ENCODE results near the gene AKAP4. TPM values are rescaled to one million over a fixed set of nuclear protein-coding genes. Genes with fewer than 3 reads are reported as not detected.

AKAP4 gene
- total and polyA plus RNA-seq, 10 of the 15 experiments (the other 5 are each of a cell fraction or from before 2014, with no cell fraction given) = not detected

DNA sequence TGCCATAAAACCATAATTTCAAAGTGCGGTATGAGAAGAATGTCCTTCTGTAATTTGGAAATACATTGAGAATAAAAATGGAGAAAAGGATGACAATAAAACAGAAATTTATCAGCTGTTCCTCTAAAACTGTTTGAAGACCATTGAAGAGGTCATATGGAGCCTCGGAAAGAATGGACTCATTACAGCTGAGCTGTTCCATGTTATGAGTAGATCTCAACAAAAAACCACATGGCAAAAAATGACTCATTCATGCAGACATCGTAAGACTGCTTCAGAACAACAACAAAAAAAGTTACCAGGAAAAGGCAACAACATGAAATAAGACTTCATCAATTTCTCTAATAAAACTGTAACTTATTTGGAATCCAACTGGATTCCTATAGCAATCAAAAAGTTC lies 39.7 kb downstream of the AKAP4 start:
- Histone ChIP-seq H3K79me2 (ENCODE audit: control insufficient read depth, insufficient read depth, low read length) (no peaks in the 10 kb centered on the region), H3K4me2 (ENCODE audit: control insufficient read depth, insufficient read depth) (no peak overlapping the region), H4K20me1 (ENCODE audit: control insufficient read depth, insufficient read depth) (no peaks in the 10 kb centered on the region), H3K36me3 (ENCODE audit: control insufficient read depth in 2 of 2, insufficient read depth in 2 of 2, low read length in 1 of 2) (no peaks in the 10 kb centered on the region), H3K9me3 (replicated peaks; ENCODE audit: control insufficient read depth, insufficient read depth, low read length) (no peaks in the 10 kb centered on the region; the same call in 2 of the 3 replicates), H2AFZ (ENCODE audit: control insufficient read depth, low read depth, low read length) (no peak overlapping the region), H3K9ac (ENCODE audit: control insufficient read depth, insufficient read depth, low read length) (no peak overlapping the region), H3K4me1 (ENCODE audit: control insufficient read depth, insufficient read depth, low read length) (no peaks in the 10 kb centered on the region), H3K4me3 (no peak overlapping the region), H3K27me3 (replicated peaks in 1 of 2; ENCODE audit: control insufficient read depth in 2 of 2, insufficient read depth in 2 of 2, low read length in 1 of 2) (no peaks in the 10 kb centered on the region), H3K27ac (ENCODE audit: control insufficient read depth, insufficient read depth) (no peak overlapping the region)
- ATAC-seq = no peak
- WGBS (ENCODE audit: insufficient coverage, insufficient replicate concordance, low lambda C conversion rate, missing lambda C conversion rate) = 32% methylated on average over 3 of the region's 3 CpGs
- DNase-seq (ENCODE audit: low read depth, low spot score) = no peak
- no peak for TF ChIP-seq EP300 (IDR thresholded peaks at IDR 0.05; ENCODE audit: borderline replicate concordance in 1 of 2, control insufficient read depth in 1 of 2, low read depth in 2 of 2, low read length in 2 of 2)
- TF ChIP-seq JUND (IDR thresholded peaks at IDR 0.05; ENCODE audit: low read depth, low read length) = no peak
- TF ChIP-seq RCOR1 (conservative IDR thresholded peaks at IDR 0.05; ENCODE audit: low read depth, low read length) = no peak
- TF ChIP-seq RBBP5 (conservative IDR thresholded peaks at IDR 0.05) = no peak
- ChIA-PET POLR2A (no interaction called here), CTCF (no interaction called here), RAD21 (ENCODE audit: unreplicated experiment) (no interaction called here), SMC1A (ENCODE audit: uncharacterized antibody, unreplicated experiment) (no interaction called here)
- intact Hi-C loops (cut with micrococcal nuclease; ENCODE audit: unreplicated experiment) (no loop called here), in situ Hi-C loops (cut with MboI) (no loop called here)
- FAIRE-seq = no peak
- no TSS peak for BruUV-seq (replicated peaks)

DNA sequence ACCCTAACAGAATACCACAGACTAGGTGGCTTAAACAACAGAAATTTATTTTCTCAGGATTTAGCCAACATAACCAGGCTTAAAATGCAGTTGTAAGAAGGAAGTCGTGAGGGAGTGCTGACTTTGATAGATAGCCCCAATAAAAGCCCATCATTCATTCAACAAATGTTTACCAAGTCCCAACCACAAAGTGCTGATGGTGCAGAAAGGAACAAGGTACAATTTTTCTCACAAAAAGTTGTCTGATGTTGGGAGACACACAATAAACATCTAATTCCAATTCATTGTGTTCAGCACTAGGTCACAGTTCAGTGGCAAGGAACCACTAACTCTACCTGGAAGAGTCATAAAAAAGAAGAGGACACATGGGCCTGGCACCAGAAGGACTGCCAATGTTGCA lies 42.2 kb downstream of the AKAP4 start:
- SMC1A ChIA-PET (ENCODE audit: uncharacterized antibody, unreplicated experiment) = no interaction called here
- no peak overlapping the region for H2AFZ ChIP-seq (ENCODE audit: control insufficient read depth, low read depth, low read length)
- TF ChIP-seq CEBPB (IDR thresholded peaks at IDR 0.05; ENCODE audit: borderline replicate concordance in 1 of 2, low read depth in 2 of 2, low read length in 2 of 2) (no peak), JUNB (IDR thresholded peaks at IDR 0.05) (no peak), STAT1 (conservative IDR thresholded peaks at IDR 0.05) (no peak), BHLHE40 (IDR thresholded peaks at IDR 0.05; ENCODE audit: borderline replicate concordance in 1 of 2, low read depth in 2 of 2, low read length in 1 of 2) (no peak), PAX8 (IDR thresholded peaks at IDR 0.05) (no peak), CREM (IDR thresholded peaks at IDR 0.05; ENCODE audit: low read depth) (no peak), SUZ12 (IDR thresholded peaks at IDR 0.05; ENCODE audit: unreplicated experiment) (no peak), NFIC (IDR thresholded peaks at IDR 0.05; ENCODE audit: low read depth, low read length) (no peak), POLR2A (IDR thresholded peaks at IDR 0.05; ENCODE audit: low read depth, low read length) (no peak)
- TF ChIP-seq, protein P1, sequence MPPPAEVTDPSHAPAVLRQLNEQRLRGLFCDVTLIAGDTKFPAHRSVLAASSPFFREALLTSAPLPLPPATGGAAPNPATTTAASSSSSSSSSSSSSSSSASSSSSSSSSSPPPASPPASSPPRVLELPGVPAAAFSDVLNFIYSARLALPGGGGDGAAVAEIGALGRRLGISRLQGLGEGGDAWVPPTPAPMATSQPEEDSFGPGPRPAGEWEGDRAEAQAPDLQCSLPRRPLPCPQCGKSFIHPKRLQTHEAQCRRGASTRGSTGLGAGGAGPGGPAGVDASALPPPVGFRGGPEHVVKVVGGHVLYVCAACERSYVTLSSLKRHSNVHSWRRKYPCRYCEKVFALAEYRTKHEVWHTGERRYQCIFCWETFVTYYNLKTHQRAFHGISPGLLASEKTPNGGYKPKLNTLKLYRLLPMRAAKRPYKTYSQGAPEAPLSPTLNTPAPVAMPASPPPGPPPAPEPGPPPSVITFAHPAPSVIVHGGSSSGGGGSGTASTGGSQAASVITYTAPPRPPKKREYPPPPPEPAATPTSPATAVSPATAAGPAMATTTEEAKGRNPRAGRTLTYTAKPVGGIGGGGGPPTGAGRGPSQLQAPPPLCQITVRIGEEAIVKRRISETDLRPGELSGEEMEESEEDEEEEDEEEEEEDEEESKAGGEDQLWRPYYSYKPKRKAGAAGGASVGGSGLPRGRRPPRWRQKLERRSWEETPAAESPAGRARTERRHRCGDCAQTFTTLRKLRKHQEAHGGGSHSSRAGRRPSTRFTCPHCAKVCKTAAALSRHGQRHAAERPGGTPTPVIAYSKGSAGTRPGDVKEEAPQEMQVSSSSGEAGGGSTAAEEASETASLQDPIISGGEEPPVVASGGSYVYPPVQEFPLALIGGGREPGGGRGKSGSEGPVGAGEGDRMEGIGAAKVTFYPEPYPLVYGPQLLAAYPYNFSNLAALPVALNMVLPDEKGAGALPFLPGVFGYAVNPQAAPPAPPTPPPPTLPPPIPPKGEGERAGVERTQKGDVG (CRISPR knock-in tag; IDR thresholded peaks at IDR 0.05) = no peak
- TF ChIP-seq, protein P2, sequence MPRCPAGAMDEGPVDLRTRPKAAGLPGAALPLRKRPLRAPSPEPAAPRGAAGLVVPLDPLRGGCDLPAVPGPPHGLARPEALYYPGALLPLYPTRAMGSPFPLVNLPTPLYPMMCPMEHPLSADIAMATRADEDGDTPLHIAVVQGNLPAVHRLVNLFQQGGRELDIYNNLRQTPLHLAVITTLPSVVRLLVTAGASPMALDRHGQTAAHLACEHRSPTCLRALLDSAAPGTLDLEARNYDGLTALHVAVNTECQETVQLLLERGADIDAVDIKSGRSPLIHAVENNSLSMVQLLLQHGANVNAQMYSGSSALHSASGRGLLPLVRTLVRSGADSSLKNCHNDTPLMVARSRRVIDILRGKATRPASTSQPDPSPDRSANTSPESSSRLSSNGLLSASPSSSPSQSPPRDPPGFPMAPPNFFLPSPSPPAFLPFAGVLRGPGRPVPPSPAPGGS (IDR thresholded peaks at IDR 0.05; ENCODE audit: borderline replicate concordance, insufficient read depth, low read depth, low read length, poor library complexity, severe bottlenecking) = no peak

More for the DNA sequence above, 42.2 kb downstream of the AKAP4 start:
- ATAC-seq (no peak), DNase-seq (ENCODE audit: low read depth, low spot score) (no peak), FAIRE-seq (no peak)
- Histone ChIP-seq H3K79me2 (ENCODE audit: control insufficient read depth, insufficient read depth, low read length) (no peaks in the 10 kb centered on the region), H3K9ac (ENCODE audit: control insufficient read depth, insufficient read depth, low read length) (no peak overlapping the region), H3K4me2 (ENCODE audit: control insufficient read depth, insufficient read depth) (no peak overlapping the region), H3K4me3 (no peak overlapping the region), H3K27ac (ENCODE audit: control insufficient read depth, insufficient read depth) (no peak overlapping the region), H3K27me3 (replicated peaks in 1 of 2; ENCODE audit: control insufficient read depth in 2 of 2, insufficient read depth in 2 of 2, low read length in 1 of 2) (no peaks in the 10 kb centered on the region), H3K36me3 (ENCODE audit: control insufficient read depth in 2 of 2, insufficient read depth in 2 of 2, low read length in 1 of 2) (no peaks in the 10 kb centered on the region), H3K4me1 (ENCODE audit: control insufficient read depth, insufficient read depth, low read length) (no peaks in the 10 kb centered on the region), H3K9me3 (replicated peaks; ENCODE audit: control insufficient read depth, insufficient read depth, low read length) (no peaks in the 10 kb centered on the region; the same call in 2 of the 3 replicates), H4K20me1 (ENCODE audit: control insufficient read depth, insufficient read depth) (no peaks in the 10 kb centered on the region)
- in situ Hi-C loops (cut with MboI) = no loop called here
- no TSS peak for BruUV-seq (replicated peaks)
- WGBS (ENCODE audit: insufficient coverage, insufficient replicate concordance, low lambda C conversion rate, missing lambda C conversion rate) = 0% methylated on average over 1 of the region's 1 CpG
- ChIA-PET CTCF (no interaction called here), RAD21 (ENCODE audit: unreplicated experiment) (no interaction called here), POLR2A (no interaction called here)
- intact Hi-C loops (cut with micrococcal nuclease; ENCODE audit: unreplicated experiment) = no loop called here
